Activated T-cell treated with anti-CD3 and anti-CD28 coated beads, Interleukin-2, amount 50 U/mL, for 1 hour (primary cell): ENCODE measurements around the gene DRD5.
"Not testable (repeated sequence)": the region's sequence is repeated elsewhere in the genome, so short reads cannot be mapped to it uniquely, and the experiment has no call there.

ENCODE experiments used
- DNase-seq: peaks from one replicate; pipeline ENCODE4 v3.0.0-alpha.2; 2020

DRD5 gene

GRCh38 chr4:9781343-9782135, at the start of gene DRD5:
Gene DRD5 (plus strand): TSS chr4:9781634. CDS start chr4:9782030, 396 bp downstream.
- DNase-seq, result no peak

- not testable (repeated sequence) for DNase-seq
These were observed 49.2 kb upstream of the DRD5 start for GRCh38 chr4:9732256-9732655.

- DNase-seq, result no peak
These were observed 45.9 kb upstream of the DRD5 start for GRCh38 chr4:9735515-9735914.

GRCh38 chr4:9737280-9737679, 44.2 kb upstream of the DRD5 start:
- not testable (repeated sequence) for DNase-seq

GRCh38 chr4:9743789-9744188, 37.6 kb upstream of the DRD5 start:
- DNase-seq, result not testable (repeated sequence)

GRCh38 chr4:9745782-9746181, 35.7 kb upstream of the DRD5 start:
- no peak for DNase-seq

- no peak for DNase-seq
These were observed 22.7 kb upstream of the DRD5 start for GRCh38 chr4:9758641-9759317.

- no peak for DNase-seq
These were observed 18.5 kb upstream of the DRD5 start for GRCh38 chr4:9762823-9763475.

- DNase-seq, result no peak
These were observed 17.2 kb upstream of the DRD5 start for GRCh38 chr4:9764155-9764696.

GRCh38 chr4:9765091-9765490, 16.3 kb upstream of the DRD5 start:
- DNase-seq, result no peak

- DNase-seq, result no peak
These were observed 12.1 kb upstream of the DRD5 start for GRCh38 chr4:9769321-9769720.

- no peak for DNase-seq
These were observed 10.4 kb upstream of the DRD5 start for GRCh38 chr4:9771034-9771433.

GRCh38 chr4:9773471-9773870, 8.0 kb upstream of the DRD5 start:
- no peak for DNase-seq

GRCh38 chr4:9782136-9782436, 652 bp downstream of the DRD5 start:
- no peak for DNase-seq

GRCh38 chr4:9785891-9786290, 4.5 kb downstream of the DRD5 start:
- not testable (repeated sequence) for DNase-seq

- no peak for DNase-seq
These were observed 10.9 kb downstream of the DRD5 start for GRCh38 chr4:9792381-9792780.

- DNase-seq, result not testable (repeated sequence)
These were observed 15.2 kb downstream of the DRD5 start for GRCh38 chr4:9796641-9797040.

- no peak for DNase-seq
These were observed 19.4 kb downstream of the DRD5 start for GRCh38 chr4:9800848-9801247.

- no peak for DNase-seq
These were observed 23.5 kb downstream of the DRD5 start for GRCh38 chr4:9804918-9805317.

GRCh38 chr4:9808077-9808476, 26.6 kb downstream of the DRD5 start:
- DNase-seq, result no peak

- DNase-seq, result no peak
These were observed 30.4 kb downstream of the DRD5 start for GRCh38 chr4:9811806-9812205.

GRCh38 chr4:9812501-9813340, 31.3 kb downstream of the DRD5 start:
- DNase-seq, result no peak

- no peak for DNase-seq
These were observed 34.9 kb downstream of the DRD5 start for GRCh38 chr4:9816285-9816684.
